Stomach smooth muscle (tissue), 2 donors: Measurements from ENCODE around the gene TBC1D14.

ENCODE experiments used
- H3K27ac ChIP-seq: one replicate; pipeline ENCODE4 v1.7.0; 2013; ENCODE audit warnings: mild to moderate bottlenecking, low read length, inconsistent platforms
- H3K27me3 ChIP-seq, 2 donors: one replicate each; pipeline ENCODE4 v1.7.0; 2013; ENCODE audit warnings: low read length in 2 of 2; ENCODE audit not compliant: insufficient read depth in 2 of 2, control insufficient read depth in 1 of 2
- H3K36me3 ChIP-seq, 2 donors: one replicate each; pipeline ENCODE4 v1.7.0; 2013; ENCODE audit warnings: low read length in 2 of 2; ENCODE audit not compliant: control insufficient read depth in 2 of 2, insufficient read depth in 2 of 2
- H3K4me1 ChIP-seq: one replicate; pipeline ENCODE4 v1.7.0; 2013; ENCODE audit warnings: low read length; ENCODE audit not compliant: control insufficient read depth, insufficient read depth
- H3K4me3 ChIP-seq, 2 donors: one replicate each; pipeline ENCODE4 v1.7.0; 2013; ENCODE audit warnings: low read length in 2 of 2
- H3K9ac ChIP-seq, 2 donors: one replicate each; pipeline ENCODE4 v1.7.0; 2013; ENCODE audit warnings: low read length in 2 of 2, mild to moderate bottlenecking in 1 of 2
- H3K9me3 ChIP-seq, 2 donors: one replicate each; pipeline ENCODE4 v1.7.0; 2013; ENCODE audit warnings: low read length in 2 of 2; ENCODE audit not compliant: control insufficient read depth in 2 of 2
- donor health status: healthy.
- donor health status: Pancreatic carcinoma.

Gene TBC1D14

GRCh38 chr4:7003879-7004240 is 94.2 kb downstream of the TBC1D14 start:
- H3K9ac ChIP-seq, result no peak overlapping the region
- no peak overlapping the region for H3K4me3 ChIP-seq
- H3K9me3 ChIP-seq, result no peaks in the 10 kb centered on the region
- no peak overlapping the region for H3K27ac ChIP-seq
- H3K27me3 ChIP-seq, result no peaks in the 10 kb centered on the region
- H3K4me1 ChIP-seq, result no peaks in the 10 kb centered on the region
- peaks cover 40 to 51% of the 10 kb centered on the region in 2 donors for H3K36me3 ChIP-seq

DNA sequence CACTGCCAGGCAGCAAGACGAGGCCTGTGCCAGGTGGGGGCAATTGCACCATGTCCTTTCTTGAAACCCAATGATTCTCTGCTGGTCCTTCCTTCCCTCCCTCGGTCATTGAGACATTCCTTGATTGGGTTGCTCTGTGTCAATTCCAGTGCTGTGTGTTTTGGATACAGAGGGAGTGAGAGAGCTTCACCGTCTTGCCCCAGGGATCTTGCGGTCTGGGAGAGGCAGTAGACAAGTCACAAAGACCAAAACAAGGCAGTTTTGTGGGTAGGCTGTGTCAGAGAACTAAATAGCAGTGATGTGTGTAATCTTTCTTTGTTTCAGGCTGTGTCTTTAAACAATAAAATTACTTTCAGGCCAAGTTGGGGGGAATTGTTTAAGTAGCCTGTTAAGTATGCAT is 94.7 kb downstream of the TBC1D14 start:
- Histone ChIP-seq H3K36me3 (peaks cover 39 to 53% of the 10 kb centered on the region in 2 donors), H3K4me3 (no peak overlapping the region), H3K9ac (no peak overlapping the region), H3K4me1 (no peaks in the 10 kb centered on the region), H3K27ac (no peak overlapping the region), H3K27me3 (no peaks in the 10 kb centered on the region), H3K9me3 (no peaks in the 10 kb centered on the region)

DNA sequence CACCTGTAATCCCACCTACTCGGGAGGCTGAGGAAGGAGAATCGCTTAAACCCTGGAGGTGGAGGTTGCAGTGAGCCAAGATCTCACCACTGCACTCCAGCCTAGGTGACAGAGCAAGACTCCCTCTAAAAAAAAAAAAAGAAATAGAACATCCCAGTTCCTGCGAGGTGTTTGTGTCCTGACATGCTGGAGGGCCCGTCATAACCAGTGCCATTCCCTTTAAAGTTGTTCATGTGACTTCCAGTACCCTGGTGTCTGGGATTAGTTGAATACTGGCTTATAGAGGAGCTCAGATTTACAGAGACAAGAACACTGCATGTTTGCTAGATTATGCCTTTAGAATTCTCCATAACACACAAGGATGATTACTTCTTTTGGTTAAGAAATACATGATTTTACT is 95.9 kb downstream of the TBC1D14 start:
- Histone ChIP-seq H3K9me3 (no peaks in the 10 kb centered on the region), H3K4me1 (no peaks in the 10 kb centered on the region), H3K9ac (no peak overlapping the region), H3K4me3 (no peak overlapping the region), H3K27me3 (no peaks in the 10 kb centered on the region), H3K36me3 (peaks cover 29 to 47% of the 10 kb centered on the region in 2 donors), H3K27ac (no peak overlapping the region)

DNA sequence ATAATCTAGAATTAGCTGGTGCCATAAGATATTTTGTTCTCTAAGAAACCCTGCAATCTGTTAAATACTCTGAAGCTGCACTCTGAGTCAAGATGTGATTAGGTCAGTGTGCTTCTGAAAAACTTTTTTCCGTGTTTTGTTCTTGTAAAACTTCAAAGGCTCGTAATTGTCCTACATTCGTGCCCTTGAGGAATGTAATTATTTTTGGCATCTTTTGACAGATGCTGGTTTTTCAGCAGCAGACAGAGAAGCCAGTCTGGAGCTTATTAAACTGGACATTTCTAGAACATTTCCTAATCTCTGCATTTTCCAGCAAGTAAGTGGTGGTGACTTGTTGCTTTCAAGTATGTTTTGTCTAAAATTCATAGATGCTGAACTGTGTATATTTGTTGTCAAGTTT is 96.8 kb downstream of the TBC1D14 start:
- H3K27ac ChIP-seq, result no peak overlapping the region
- no peak overlapping the region for H3K9ac ChIP-seq
- no peaks in the 10 kb centered on the region for H3K4me1 ChIP-seq
- no peak overlapping the region for H3K4me3 ChIP-seq
- H3K9me3 ChIP-seq, result no peaks in the 10 kb centered on the region
- no peaks in the 10 kb centered on the region for H3K27me3 ChIP-seq
- H3K36me3 ChIP-seq, result peaks cover 27 to 46% of the 10 kb centered on the region in 2 donors

DNA sequence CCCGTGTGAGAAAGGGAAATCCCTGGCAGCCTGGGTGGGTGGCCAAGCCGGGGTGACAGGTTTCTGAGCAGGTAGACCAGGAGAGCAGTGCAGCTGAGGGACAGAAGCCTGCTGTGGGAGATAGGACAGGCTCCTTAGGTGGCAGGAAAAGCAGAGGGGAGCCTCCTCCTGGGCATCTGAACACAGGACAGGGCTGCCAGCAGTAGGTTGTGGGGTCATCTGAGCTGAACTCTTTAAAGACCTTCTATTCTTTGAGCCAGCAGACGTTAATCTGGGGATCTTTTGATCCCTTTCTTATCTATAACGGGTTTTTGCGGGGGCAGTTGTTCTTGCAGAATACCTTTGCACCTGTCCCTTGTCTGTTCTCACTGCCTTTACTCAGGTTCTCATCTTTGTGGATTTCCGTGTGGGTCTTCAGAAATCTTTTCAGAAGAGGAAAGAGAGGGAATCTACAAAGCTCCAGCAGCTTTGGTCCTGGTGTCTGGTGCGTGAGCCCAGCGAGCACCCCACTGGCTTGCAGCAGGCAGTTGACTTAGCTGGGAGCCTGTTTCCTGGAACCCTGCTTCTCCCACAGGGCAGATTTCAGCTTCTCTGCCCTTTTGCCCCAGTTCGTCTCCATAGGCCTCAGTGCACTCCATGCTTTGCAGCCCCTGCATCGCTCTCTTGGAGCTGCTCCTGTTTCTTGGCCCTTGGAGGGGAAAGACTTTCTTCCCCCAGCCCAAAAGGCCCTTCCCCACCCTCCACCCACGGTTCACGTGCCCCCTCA is 97.7 kb downstream of the TBC1D14 start:
- H3K9ac ChIP-seq, result no peak overlapping the region
- no peaks in the 10 kb centered on the region for H3K27me3 ChIP-seq
- no peak overlapping the region for H3K4me3 ChIP-seq
- no peaks in the 10 kb centered on the region for H3K4me1 ChIP-seq
- peaks cover 20 to 39% of the 10 kb centered on the region in 2 donors for H3K36me3 ChIP-seq
- no peak overlapping the region for H3K27ac ChIP-seq
- no peaks in the 10 kb centered on the region for H3K9me3 ChIP-seq

DNA sequence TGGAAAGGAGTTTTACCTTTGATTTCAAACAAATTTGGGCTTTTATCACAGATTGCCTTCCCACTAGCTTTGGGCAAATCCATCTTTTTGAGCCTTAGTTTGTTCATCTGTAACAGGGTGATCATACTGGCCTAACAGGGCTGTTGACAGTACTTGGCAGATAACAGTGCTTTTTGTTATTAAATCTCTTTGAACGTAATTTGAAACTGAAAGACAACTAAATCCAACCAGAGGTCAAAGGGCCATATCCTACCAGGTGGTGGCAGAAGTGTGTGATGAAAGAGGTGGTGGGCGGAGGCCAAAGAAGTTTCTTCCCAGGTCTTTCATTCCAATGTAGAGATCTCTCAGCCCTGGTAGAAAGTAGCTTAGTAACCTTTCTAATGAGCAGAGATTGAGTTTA is 98.3 kb downstream of the TBC1D14 start:
- Histone ChIP-seq H3K4me3 (no peak overlapping the region), H3K27me3 (no peaks in the 10 kb centered on the region), H3K9ac (no peak overlapping the region), H3K4me1 (no peaks in the 10 kb centered on the region), H3K36me3 (peaks cover 21 to 35% of the 10 kb centered on the region in 2 donors), H3K9me3 (no peaks in the 10 kb centered on the region), H3K27ac (no peak overlapping the region)

- H3K27ac ChIP-seq, result no peak overlapping the region
- H3K4me1 ChIP-seq, result no peaks in the 10 kb centered on the region
- no peak overlapping the region for H3K9ac ChIP-seq
- peaks cover 25 to 36% of the 10 kb centered on the region in 2 donors for H3K36me3 ChIP-seq
- H3K27me3 ChIP-seq, result no peaks in the 10 kb centered on the region
- no peaks in the 10 kb centered on the region for H3K9me3 ChIP-seq
- no peak overlapping the region for H3K4me3 ChIP-seq
Measured at GRCh38 chr4:7009564-7009963, 99.9 kb downstream of the TBC1D14 start.

GRCh38 chr4:7013175-7013574 is 103.5 kb downstream of the TBC1D14 start:
- no peaks in the 10 kb centered on the region for H3K27me3 ChIP-seq
- H3K9ac ChIP-seq, result no peak overlapping the region
- H3K4me1 ChIP-seq, result no peaks in the 10 kb centered on the region
- H3K9me3 ChIP-seq, result no peaks in the 10 kb centered on the region
- no peak overlapping the region for H3K27ac ChIP-seq
- peaks cover 51 to 53% of the 10 kb centered on the region in 2 donors for H3K36me3 ChIP-seq
- H3K4me3 ChIP-seq, result no peak overlapping the region

GRCh38 chr4:7014815-7015214 is 105.2 kb downstream of the TBC1D14 start:
- Histone ChIP-seq H3K9ac (no peak overlapping the region), H3K4me3 (no peak overlapping the region), H3K27me3 (no peaks in the 10 kb centered on the region), H3K9me3 (no peaks in the 10 kb centered on the region), H3K36me3 (peaks cover 41 to 56% of the 10 kb centered on the region in 2 donors), H3K27ac (no peak overlapping the region), H3K4me1 (no peaks in the 10 kb centered on the region)

DNA sequence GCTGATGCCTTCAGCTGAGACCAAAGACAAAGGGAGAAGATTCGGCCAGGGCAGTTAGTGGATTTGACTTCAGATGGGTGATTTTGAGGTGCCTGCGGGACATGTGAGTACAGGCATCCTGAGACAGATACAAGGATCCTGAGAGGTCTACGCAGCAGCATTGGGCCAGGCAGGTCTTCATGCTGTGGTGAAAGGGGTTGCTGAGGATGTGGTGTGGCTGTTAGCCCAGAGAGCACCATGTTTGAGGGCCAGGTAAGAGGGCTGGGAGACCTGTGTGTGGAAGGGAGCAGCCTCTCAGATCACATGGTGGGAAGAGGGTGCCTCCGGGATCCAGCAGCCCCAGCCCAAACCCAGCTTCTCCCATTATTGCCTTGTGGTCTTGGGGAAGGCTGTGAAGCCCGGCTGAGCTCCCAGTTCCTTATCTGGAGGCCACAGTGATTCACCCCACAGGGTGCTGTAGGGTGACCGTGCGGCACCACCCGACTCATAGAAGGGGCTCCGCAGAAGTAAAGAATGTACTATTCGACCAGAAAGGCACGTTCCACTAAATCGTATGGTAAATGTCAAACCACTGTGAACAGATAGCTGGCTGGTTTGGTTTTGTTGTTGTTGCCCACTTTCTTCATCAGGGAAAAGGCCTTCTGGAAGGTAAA is 105.9 kb downstream of the TBC1D14 start:
- Histone ChIP-seq H3K27ac (no peak overlapping the region), H3K36me3 (peaks cover 39 to 54% of the 10 kb centered on the region in 2 donors), H3K9ac (no peak overlapping the region), H3K9me3 (no peaks in the 10 kb centered on the region), H3K4me3 (no peak overlapping the region), H3K4me1 (no peaks in the 10 kb centered on the region), H3K27me3 (no peaks in the 10 kb centered on the region)

- Histone ChIP-seq H3K9me3 (no peaks in the 10 kb centered on the region), H3K27me3 (no peaks in the 10 kb centered on the region), H3K4me3 (no peak overlapping the region), H3K27ac (no peak overlapping the region), H3K9ac (no peak overlapping the region), H3K36me3 (peaks cover 36 to 52% of the 10 kb centered on the region in 2 donors), H3K4me1 (no peaks in the 10 kb centered on the region)
Measured at GRCh38 chr4:7016086-7016485, 106.5 kb downstream of the TBC1D14 start.
